ENCODE measurements around the gene IL1F10. TPM values are rescaled to one million over a fixed set of nuclear protein-coding genes. Genes with fewer than 3 reads are reported as not detected.

Gene IL1F10
- total and polyA plus RNA-seq, 10 of the 15 experiments (the other 5 are each of a cell fraction or from before 2014, with no cell fraction given): not detected

DNA sequence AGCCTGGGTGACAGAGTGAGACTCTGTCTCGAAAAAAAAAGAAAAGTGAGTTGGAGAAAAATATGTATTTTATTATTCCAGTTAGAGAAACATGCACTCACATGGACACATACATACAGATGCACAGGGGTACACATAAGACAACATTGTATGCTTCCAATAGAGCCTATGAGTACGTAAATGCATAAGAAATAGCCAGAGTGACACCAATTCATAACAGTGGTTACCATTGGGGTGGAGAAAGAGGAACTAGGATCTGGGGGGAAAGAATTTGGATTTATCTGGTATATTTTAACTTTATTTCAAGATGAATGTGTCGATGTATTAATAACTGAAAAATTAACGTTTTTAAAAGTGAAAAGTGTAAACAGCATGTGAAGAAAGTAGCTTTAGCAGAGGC, 46.5 kb upstream of the IL1F10 start:
- H3K27me3 ChIP-seq (replicated peaks in 1 of 2; ENCODE audit: control insufficient read depth in 2 of 2, insufficient read depth in 2 of 2, low read length in 1 of 2): no peaks in the 10 kb centered on the region; a peak in 1 of 4 replicates
- POLR2A ChIA-PET: no interaction called here

DNA sequence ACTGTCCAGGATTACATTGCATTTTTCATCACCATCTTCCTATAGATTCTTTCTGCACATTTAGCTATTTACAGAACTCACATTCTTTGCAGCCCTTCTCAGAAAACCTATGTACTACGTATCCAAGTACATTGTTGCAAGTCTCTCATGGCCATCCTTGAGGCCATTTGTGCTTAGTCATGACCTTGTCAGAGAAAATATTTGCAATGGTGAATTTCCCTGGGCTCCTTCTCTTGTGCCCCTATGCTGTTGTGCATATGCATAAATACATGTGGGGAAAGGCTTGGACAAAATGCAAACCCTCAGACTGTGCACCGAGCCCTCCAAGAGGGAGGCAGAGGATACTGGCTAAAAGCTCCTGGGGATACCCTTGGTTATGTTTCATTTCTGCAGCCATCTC, 43.0 kb upstream of the IL1F10 start:
- no peaks in the 10 kb centered on the region for H3K36me3 ChIP-seq (ENCODE audit: control insufficient read depth in 2 of 2, insufficient read depth in 2 of 2, low read length in 1 of 2)
- no peaks in the 10 kb centered on the region for H3K79me2 ChIP-seq (ENCODE audit: control insufficient read depth, insufficient read depth, low read length)
- intact Hi-C loops (cut with micrococcal nuclease; ENCODE audit: unreplicated experiment): no loop called here
- H3K27ac ChIP-seq (ENCODE audit: control insufficient read depth, insufficient read depth): no peak overlapping the region
- ATAC-seq (no peak), FAIRE-seq (no peak), DNase-seq (ENCODE audit: low read depth, low spot score) (no peak)
- ChIA-PET RAD21 (ENCODE audit: unreplicated experiment) (no interaction called here), SMC1A (ENCODE audit: uncharacterized antibody, unreplicated experiment) (no interaction called here), POLR2A (no interaction called here), CTCF (no interaction called here)
- no peaks in the 10 kb centered on the region for H3K4me1 ChIP-seq (ENCODE audit: control insufficient read depth, insufficient read depth, low read length)
- H3K27me3 ChIP-seq (replicated peaks in 1 of 2; ENCODE audit: control insufficient read depth in 2 of 2, insufficient read depth in 2 of 2, low read length in 1 of 2): peaks cover 2 to 3% of the 10 kb centered on the region in 2 experiments; a peak in 2 of 4 replicates
- H3K4me2 ChIP-seq (ENCODE audit: control insufficient read depth, insufficient read depth): no peak overlapping the region
- H3K9me3 ChIP-seq (replicated peaks; ENCODE audit: control insufficient read depth, insufficient read depth, low read length): no peaks in the 10 kb centered on the region
- BruUV-seq (replicated peaks): no TSS peak
- in situ Hi-C loops (cut with MboI): no loop called here
- no peak overlapping the region for H3K9ac ChIP-seq (ENCODE audit: control insufficient read depth, insufficient read depth, low read length)
- TF ChIP-seq BCL11A (IDR thresholded peaks at IDR 0.05; ENCODE audit: low read depth, low read length) (no peak), HCFC1 (IDR thresholded peaks at IDR 0.05; ENCODE audit: low read length) (no peak), FOXK2 (IDR thresholded peaks at IDR 0.05) (no peak), JUNB (IDR thresholded peaks at IDR 0.05) (no peak), SP1 (IDR thresholded peaks at IDR 0.05; ENCODE audit: low read depth, low read length) (no peak), CHD2 (IDR thresholded peaks at IDR 0.05; ENCODE audit: borderline replicate concordance, low read depth, low read length) (no peak), EGR1 (IDR thresholded peaks at IDR 0.05; ENCODE audit: borderline replicate concordance in 1 of 2, low read depth in 2 of 2, low read length in 2 of 2) (no peak), CREM (IDR thresholded peaks at IDR 0.05; ENCODE audit: low read depth) (no peak)
- H3K4me3 ChIP-seq: no peak overlapping the region
- 38% methylated on average over 2 of the region's 2 CpGs for WGBS (ENCODE audit: insufficient coverage, insufficient replicate concordance, low lambda C conversion rate, missing lambda C conversion rate)
- no peak overlapping the region for H2AFZ ChIP-seq (ENCODE audit: control insufficient read depth, low read depth, low read length)
- no peaks in the 10 kb centered on the region for H4K20me1 ChIP-seq (ENCODE audit: control insufficient read depth, insufficient read depth)

More for the DNA sequence above, 46.5 kb upstream of the IL1F10 start:
- no peaks in the 10 kb centered on the region; the same call in 1 of the 3 replicates for H3K9me3 ChIP-seq (replicated peaks; ENCODE audit: control insufficient read depth, insufficient read depth, low read length)
- H3K36me3 ChIP-seq (ENCODE audit: control insufficient read depth in 2 of 2, insufficient read depth in 2 of 2, low read length in 1 of 2): no peaks in the 10 kb centered on the region
- ATAC-seq (peak; percentile 31; the same call in 1 of the 3 replicates), FAIRE-seq (no peak), DNase-seq (ENCODE audit: low read depth, low spot score) (no peak)
- ChIA-PET SMC1A (ENCODE audit: uncharacterized antibody, unreplicated experiment) (no interaction called here), CTCF (interaction anchor here (0.6 kb wide), 1 partner anchor 11 kb away, joined by 3 read pairs; no protein-coding TSS in a partner anchor), RAD21 (ENCODE audit: unreplicated experiment) (no interaction called here)
- H3K9ac ChIP-seq (ENCODE audit: control insufficient read depth, insufficient read depth, low read length): no peak overlapping the region
- no peaks in the 10 kb centered on the region for H3K4me1 ChIP-seq (ENCODE audit: control insufficient read depth, insufficient read depth, low read length)
- no peak overlapping the region for H3K4me3 ChIP-seq
- H4K20me1 ChIP-seq (ENCODE audit: control insufficient read depth, insufficient read depth): no peaks in the 10 kb centered on the region
- BruUV-seq (replicated peaks): no TSS peak
- H3K4me2 ChIP-seq (ENCODE audit: control insufficient read depth, insufficient read depth): no peak overlapping the region
- in situ Hi-C loops (cut with MboI) (no loop called here), intact Hi-C loops (cut with micrococcal nuclease; ENCODE audit: unreplicated experiment) (no loop called here)
- no peak overlapping the region for H2AFZ ChIP-seq (ENCODE audit: control insufficient read depth, low read depth, low read length)
- H3K27ac ChIP-seq (ENCODE audit: control insufficient read depth, insufficient read depth): no peak overlapping the region
- 15% methylated on average over 4 of the region's 4 CpGs for WGBS (ENCODE audit: insufficient coverage, insufficient replicate concordance, low lambda C conversion rate, missing lambda C conversion rate)
- H3K79me2 ChIP-seq (ENCODE audit: control insufficient read depth, insufficient read depth, low read length): no peaks in the 10 kb centered on the region
- TF ChIP-seq ATF7 (IDR thresholded peaks at IDR 0.05; ENCODE audit: low read depth) (no peak), FOXM1 (IDR thresholded peaks at IDR 0.05; ENCODE audit: low read depth, low read length) (no peak), TARDBP (IDR thresholded peaks at IDR 0.05; ENCODE audit: borderline replicate concordance) (no peak), ZNF217 (IDR thresholded peaks at IDR 0.05) (no peak), SPI1 (IDR thresholded peaks at IDR 0.05; ENCODE audit: borderline replicate concordance, insufficient read depth, low read depth, low read length) (peak; percentile 48; the same call in 1 of the 2 replicates), BMI1 (IDR thresholded peaks at IDR 0.05; ENCODE audit: borderline replicate concordance) (no peak), TCF12 (IDR thresholded peaks at IDR 0.05; ENCODE audit: low read depth, low read length) (no peak), ZNF384 (IDR thresholded peaks at IDR 0.05; ENCODE audit: borderline replicate concordance, low read depth, low read length) (no peak)
- TF ChIP-seq, protein P1, sequence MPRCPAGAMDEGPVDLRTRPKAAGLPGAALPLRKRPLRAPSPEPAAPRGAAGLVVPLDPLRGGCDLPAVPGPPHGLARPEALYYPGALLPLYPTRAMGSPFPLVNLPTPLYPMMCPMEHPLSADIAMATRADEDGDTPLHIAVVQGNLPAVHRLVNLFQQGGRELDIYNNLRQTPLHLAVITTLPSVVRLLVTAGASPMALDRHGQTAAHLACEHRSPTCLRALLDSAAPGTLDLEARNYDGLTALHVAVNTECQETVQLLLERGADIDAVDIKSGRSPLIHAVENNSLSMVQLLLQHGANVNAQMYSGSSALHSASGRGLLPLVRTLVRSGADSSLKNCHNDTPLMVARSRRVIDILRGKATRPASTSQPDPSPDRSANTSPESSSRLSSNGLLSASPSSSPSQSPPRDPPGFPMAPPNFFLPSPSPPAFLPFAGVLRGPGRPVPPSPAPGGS (IDR thresholded peaks at IDR 0.05; ENCODE audit: borderline replicate concordance, insufficient read depth, low read depth, low read length, poor library complexity, severe bottlenecking): no peak
